Right lobe of liver (tissue), 6 donors: Measurements from ENCODE around the gene GCNT4. TPM values are rescaled to one million over a fixed set of nuclear protein-coding genes. Genes with fewer than 3 reads are reported as not detected.

Experiments used
- ATAC-seq, 4 donors: fragments of 200-7000 bp; cut with Tn5 transposase; one replicate each; pipeline ENCODE4 v1.9.1; 2020; ENCODE audit warnings: mild to moderate bottlenecking in 4 of 4, moderate library complexity in 4 of 4
- DNase-seq, 3 donors: peaks; one replicate each; pipeline ENCODE4 v3.0.0-alpha.2; 2020
- H3K27ac ChIP-seq, 3 donors: fragments of 200-600 bp; one replicate each; pipeline ENCODE4 v1.8.0; 2022
- H3K27me3 ChIP-seq, 2 donors: fragments of 200-600 bp; one replicate each; pipeline ENCODE4 v1.8.0; 2022
- H3K36me3 ChIP-seq, 4 donors: fragments of 200-600 bp; sonication (generic) in 1 of 4; one replicate each; pipeline versions ENCODE4 v1.5.1 to v1.8.0; 2017 to 2022; ENCODE audit warnings: control low read depth in 1 of 4
- H3K4me1 ChIP-seq, 4 donors: fragments of 200-600 bp; sonication (generic) in 1 of 4; one replicate each; pipeline versions ENCODE4 v1.5.1 to v1.8.0; 2017 to 2022; ENCODE audit warnings: control low read depth in 1 of 4
- H3K4me3 ChIP-seq, 3 donors: fragments of 200-600 bp; one replicate each; pipeline ENCODE4 v1.8.0; 2022
- H3K9me3 ChIP-seq, 4 donors: fragments of 200-600 bp; sonication (generic) in 1 of 4; one replicate each; pipeline versions ENCODE4 v1.5.1 to v1.8.0; 2017 to 2022; ENCODE audit warnings: control low read depth in 1 of 4
- CTCF ChIP-seq, 4 donors: fragments of 200-600 bp in 3 of 4; fragments of 450-650 bp in 1 of 4; IDR thresholded peaks; one replicate each; pipeline versions ENCODE4 v1.5.1 to v1.8.0; 2016 to 2022; ENCODE audit warnings: antibody characterized with exemption in 4 of 4, mild to moderate bottlenecking in 2 of 4
- POLR2A ChIP-seq: fragments of 450-650 bp; IDR thresholded peaks from one replicate; pipeline ENCODE4 v1.6.1; 2017; ENCODE audit warnings: antibody characterized with exemption, mild to moderate bottlenecking
- WGBS: methylation state at CpG from one replicate; pipeline ENCODE4 v1.1.6; 2018; ENCODE audit warnings: low coverage, low lambda C conversion rate; ENCODE audit not compliant: insufficient coverage; ENCODE audit errors: missing lambda C conversion rate; 5-methylcytosine and 5-hydroxymethylcytosine counted together
- intact Hi-C, 2 donors: fragments of 100-400 bp; cut with DNase I; formaldehyde crosslinking; loops; one replicate each; pipeline versions ENCODE4 v1.11.2 to v1.14.1; 2022
- total RNA-seq, 6 experiments: library from RNA; depleted of rRNA in 2 of 6; stranded (reverse); fragments of >200 nt in 2 of 6; fragmentation: NEBNext Ultra II Directional in 3 of 6; extraction: Animal tissue kit (Norgen Biotek cat#: 25700) in 3 of 6; gene quantifications; one replicate each; pipeline versions ENCODE4 v1.1.0 to v1.2.4, GENCODE V29; 2016 to 2023
- donor health status: DM: no; HTN: yes; CAD: no.
- donor health status: DM: no; HTN: no; CAD: no.
- donor health status: DM: no; HTN: no; CAD: no.
- donor health status: DM: no; HTN: yes; CAD: no.
- donor health status: DM: no; HTN: yes; CAD: no.

Gene GCNT4
- total RNA-seq, 6 experiments from 2014 or later, result 0.35 to 2.0 (median 0.96) TPM

- Histone ChIP-seq H3K4me1 (no peaks in the 10 kb centered on the region), H3K36me3 (no peaks in the 10 kb centered on the region), H3K27ac (no peak overlapping the region), H3K4me3 (no peak overlapping the region), H3K27me3 (no peaks in the 10 kb centered on the region), H3K9me3 (no peaks in the 10 kb centered on the region)
- TF ChIP-seq CTCF (IDR thresholded peaks at IDR 0.05), result no peak
- no peak for TF ChIP-seq POLR2A
- ATAC-seq (no peak), DNase-seq (no peak)
- intact Hi-C loops, result no loop called here
Measured at GRCh38 chr5:75071100-75071499, 18.7 kb upstream of the GCNT4 start.

GRCh38 chr5:75067434-75067833, 15.1 kb upstream of the GCNT4 start:
- H3K27ac ChIP-seq, result no peak overlapping the region
- DNase-seq, result no peak
- no peaks in the 10 kb centered on the region for H3K27me3 ChIP-seq
- H3K4me1 ChIP-seq, result no peaks in the 10 kb centered on the region
- WGBS, result 87% methylated on average over 3 of the region's 3 CpGs
- H3K4me3 ChIP-seq, result no peak overlapping the region
- intact Hi-C loops, result no loop called here
- H3K36me3 ChIP-seq, result no peaks in the 10 kb centered on the region
- TF ChIP-seq CTCF (IDR thresholded peaks at IDR 0.05), result no peak
- TF ChIP-seq POLR2A, result no peak
- no peaks in the 10 kb centered on the region for H3K9me3 ChIP-seq
- no peak for ATAC-seq

GRCh38 chr5:75062925-75063531, 10.7 kb upstream of the GCNT4 start:
- Histone ChIP-seq H3K27me3 (no peaks in the 10 kb centered on the region), H3K4me3 (no peak overlapping the region), H3K36me3 (no peaks in the 10 kb centered on the region), H3K9me3 (no peaks in the 10 kb centered on the region), H3K4me1 (no peaks in the 10 kb centered on the region), H3K27ac (no peak overlapping the region)
- DNase-seq, result no peak
- WGBS, result 78% methylated on average over 2 of the region's 2 CpGs
- intact Hi-C loops, result no loop called here
- no peak for ATAC-seq
- no peak for TF ChIP-seq CTCF (IDR thresholded peaks at IDR 0.05)
- TF ChIP-seq POLR2A, result no peak

- Histone ChIP-seq H3K36me3 (no peaks in the 10 kb centered on the region), H3K4me3 (no peak overlapping the region), H3K27ac (no peak overlapping the region), H3K27me3 (no peaks in the 10 kb centered on the region), H3K4me1 (no peaks in the 10 kb centered on the region), H3K9me3 (no peaks in the 10 kb centered on the region)
- ATAC-seq (no peak), DNase-seq (no peak)
- TF ChIP-seq CTCF (IDR thresholded peaks at IDR 0.05) (no peak), POLR2A (no peak)
- intact Hi-C loops, result loop anchor here in 1 of 2 donors (10.0 kb wide), 1 partner anchor 125 kb away; no protein-coding TSS in a partner anchor
- WGBS, result 63% methylated on average over 4 of the region's 4 CpGs
Measured at GRCh38 chr5:75059912-75060545, 7.7 kb upstream of the GCNT4 start.
